HL-60 (cell line): ENCODE measurements around the gene NEDD4L.

Source experiments
- GABPA ChIP-seq: IDR thresholded peaks from 2 replicates; pipeline ENCODE4 v1.6.1; 2012; ENCODE audit warnings: low read depth
- POLR2AphosphoS5 ChIP-seq: IDR thresholded peaks from 2 replicates; pipeline ENCODE4 v1.6.1; 2012; ENCODE audit warnings: low read depth
- TF ChIP-seq, protein P1 (sequence below): IDR thresholded peaks from one replicate; pipeline ENCODE4 v1.5.1; 2011; ENCODE audit warnings: low read length, control low read depth, inconsistent platforms; ENCODE audit not compliant: insufficient read depth
- TF ChIP-seq, protein P2 (sequence below): IDR thresholded peaks from 2 replicates; pipeline ENCODE4 v1.6.1; 2012; ENCODE audit warnings: low read depth; ENCODE audit not compliant: insufficient replicate concordance

DNA sequence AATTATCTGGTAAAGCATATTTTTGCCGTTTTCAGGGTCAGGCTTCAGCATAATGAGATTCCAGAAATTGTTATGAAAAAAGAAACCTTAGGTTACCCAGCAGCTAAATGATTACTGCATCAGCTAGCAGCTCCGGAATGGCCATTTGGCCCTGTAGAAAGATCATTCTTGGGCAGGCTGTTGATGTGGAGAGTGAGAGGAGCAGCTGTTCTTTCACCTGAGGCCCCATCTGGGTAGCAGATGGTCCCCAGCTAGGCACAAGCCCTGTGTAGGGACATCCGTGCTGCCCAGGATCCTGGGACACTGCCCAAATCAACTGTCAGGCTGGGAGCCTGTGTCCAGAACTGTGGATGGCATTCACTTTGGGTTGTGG is 61.8 kb downstream of the NEDD4L start:
- TF ChIP-seq, protein P1, sequence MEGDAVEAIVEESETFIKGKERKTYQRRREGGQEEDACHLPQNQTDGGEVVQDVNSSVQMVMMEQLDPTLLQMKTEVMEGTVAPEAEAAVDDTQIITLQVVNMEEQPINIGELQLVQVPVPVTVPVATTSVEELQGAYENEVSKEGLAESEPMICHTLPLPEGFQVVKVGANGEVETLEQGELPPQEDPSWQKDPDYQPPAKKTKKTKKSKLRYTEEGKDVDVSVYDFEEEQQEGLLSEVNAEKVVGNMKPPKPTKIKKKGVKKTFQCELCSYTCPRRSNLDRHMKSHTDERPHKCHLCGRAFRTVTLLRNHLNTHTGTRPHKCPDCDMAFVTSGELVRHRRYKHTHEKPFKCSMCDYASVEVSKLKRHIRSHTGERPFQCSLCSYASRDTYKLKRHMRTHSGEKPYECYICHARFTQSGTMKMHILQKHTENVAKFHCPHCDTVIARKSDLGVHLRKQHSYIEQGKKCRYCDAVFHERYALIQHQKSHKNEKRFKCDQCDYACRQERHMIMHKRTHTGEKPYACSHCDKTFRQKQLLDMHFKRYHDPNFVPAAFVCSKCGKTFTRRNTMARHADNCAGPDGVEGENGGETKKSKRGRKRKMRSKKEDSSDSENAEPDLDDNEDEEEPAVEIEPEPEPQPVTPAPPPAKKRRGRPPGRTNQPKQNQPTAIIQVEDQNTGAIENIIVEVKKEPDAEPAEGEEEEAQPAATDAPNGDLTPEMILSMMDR, result no peak
- TF ChIP-seq, protein P2, sequence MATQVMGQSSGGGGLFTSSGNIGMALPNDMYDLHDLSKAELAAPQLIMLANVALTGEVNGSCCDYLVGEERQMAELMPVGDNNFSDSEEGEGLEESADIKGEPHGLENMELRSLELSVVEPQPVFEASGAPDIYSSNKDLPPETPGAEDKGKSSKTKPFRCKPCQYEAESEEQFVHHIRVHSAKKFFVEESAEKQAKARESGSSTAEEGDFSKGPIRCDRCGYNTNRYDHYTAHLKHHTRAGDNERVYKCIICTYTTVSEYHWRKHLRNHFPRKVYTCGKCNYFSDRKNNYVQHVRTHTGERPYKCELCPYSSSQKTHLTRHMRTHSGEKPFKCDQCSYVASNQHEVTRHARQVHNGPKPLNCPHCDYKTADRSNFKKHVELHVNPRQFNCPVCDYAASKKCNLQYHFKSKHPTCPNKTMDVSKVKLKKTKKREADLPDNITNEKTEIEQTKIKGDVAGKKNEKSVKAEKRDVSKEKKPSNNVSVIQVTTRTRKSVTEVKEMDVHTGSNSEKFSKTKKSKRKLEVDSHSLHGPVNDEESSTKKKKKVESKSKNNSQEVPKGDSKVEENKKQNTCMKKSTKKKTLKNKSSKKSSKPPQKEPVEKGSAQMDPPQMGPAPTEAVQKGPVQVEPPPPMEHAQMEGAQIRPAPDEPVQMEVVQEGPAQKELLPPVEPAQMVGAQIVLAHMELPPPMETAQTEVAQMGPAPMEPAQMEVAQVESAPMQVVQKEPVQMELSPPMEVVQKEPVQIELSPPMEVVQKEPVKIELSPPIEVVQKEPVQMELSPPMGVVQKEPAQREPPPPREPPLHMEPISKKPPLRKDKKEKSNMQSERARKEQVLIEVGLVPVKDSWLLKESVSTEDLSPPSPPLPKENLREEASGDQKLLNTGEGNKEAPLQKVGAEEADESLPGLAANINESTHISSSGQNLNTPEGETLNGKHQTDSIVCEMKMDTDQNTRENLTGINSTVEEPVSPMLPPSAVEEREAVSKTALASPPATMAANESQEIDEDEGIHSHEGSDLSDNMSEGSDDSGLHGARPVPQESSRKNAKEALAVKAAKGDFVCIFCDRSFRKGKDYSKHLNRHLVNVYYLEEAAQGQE, result no peak
- no peak for TF ChIP-seq POLR2AphosphoS5
- no peak for TF ChIP-seq GABPA
